ENCODE results near the gene CCNY.

GRCh38 chr10:35579726-35580422 is 243.6 kb downstream of the CCNY start:
- no peak for TF ChIP-seq CTCF (IDR thresholded peaks at IDR 0.05)
- TF ChIP-seq POLR2A (IDR thresholded peaks at IDR 0.05): no peak

Data from Peyer's patch (tissue), 4 donors.